ENCODE measurements around the gene XIRP1.

DNA sequence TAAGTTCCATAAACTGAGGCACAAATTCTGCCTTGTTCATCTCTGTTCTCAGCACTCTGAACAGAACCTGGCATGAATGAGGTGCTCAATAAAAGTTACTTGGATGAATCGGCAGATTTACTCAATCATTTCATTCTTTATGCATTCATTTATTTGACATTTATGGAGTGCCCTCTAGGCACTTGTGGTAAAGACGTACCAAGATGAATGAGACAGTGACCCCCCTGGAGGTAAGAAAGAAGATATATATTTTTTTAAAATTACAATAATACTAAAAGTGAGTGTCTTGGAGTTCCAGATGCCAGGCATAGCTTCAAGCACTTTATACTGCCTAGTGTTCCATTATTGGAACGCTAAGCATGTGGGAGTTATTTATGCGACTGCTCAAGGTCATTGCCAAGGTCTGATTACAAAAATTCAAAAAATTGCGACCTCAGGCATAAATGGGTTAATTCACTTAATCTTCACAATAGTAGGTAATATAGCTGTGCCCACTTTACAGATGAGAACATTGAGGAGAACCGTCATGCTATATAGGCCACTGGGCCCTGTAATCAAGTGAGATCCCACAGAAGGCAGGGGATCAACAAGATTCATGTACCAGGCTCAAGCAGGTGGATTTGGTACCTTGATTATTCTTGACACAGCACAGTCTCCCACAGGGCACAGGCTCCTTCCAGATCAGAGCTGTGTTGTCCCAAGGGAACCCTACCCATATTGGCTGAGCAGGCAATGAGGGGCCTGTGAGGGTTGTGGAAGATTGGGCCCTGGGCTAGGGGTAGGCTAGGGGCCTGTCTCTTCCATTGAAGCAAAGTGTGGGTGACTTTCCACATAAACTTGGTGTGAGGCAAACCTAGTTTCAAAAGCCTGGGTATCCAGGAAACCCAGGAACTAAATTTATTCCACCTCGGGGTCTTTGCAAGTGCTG, 10.7 kb downstream of the XIRP1 start:
- TF ChIP-seq, protein P1, sequence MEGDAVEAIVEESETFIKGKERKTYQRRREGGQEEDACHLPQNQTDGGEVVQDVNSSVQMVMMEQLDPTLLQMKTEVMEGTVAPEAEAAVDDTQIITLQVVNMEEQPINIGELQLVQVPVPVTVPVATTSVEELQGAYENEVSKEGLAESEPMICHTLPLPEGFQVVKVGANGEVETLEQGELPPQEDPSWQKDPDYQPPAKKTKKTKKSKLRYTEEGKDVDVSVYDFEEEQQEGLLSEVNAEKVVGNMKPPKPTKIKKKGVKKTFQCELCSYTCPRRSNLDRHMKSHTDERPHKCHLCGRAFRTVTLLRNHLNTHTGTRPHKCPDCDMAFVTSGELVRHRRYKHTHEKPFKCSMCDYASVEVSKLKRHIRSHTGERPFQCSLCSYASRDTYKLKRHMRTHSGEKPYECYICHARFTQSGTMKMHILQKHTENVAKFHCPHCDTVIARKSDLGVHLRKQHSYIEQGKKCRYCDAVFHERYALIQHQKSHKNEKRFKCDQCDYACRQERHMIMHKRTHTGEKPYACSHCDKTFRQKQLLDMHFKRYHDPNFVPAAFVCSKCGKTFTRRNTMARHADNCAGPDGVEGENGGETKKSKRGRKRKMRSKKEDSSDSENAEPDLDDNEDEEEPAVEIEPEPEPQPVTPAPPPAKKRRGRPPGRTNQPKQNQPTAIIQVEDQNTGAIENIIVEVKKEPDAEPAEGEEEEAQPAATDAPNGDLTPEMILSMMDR (conservative IDR thresholded peaks at IDR 0.05; ENCODE audit: low read length), result peak; percentile 52; the same call in 1 of the 2 replicates
- TF ChIP-seq EZH2phosphoT487 (IDR thresholded peaks at IDR 0.05; ENCODE audit: borderline replicate concordance, low read depth, low read length), result no peak
